Measurements from ENCODE around the gene NDUFA5. TPM values are rescaled to one million over a fixed set of nuclear protein-coding genes. Genes with fewer than 3 reads are reported as not detected.

Gene NDUFA5
- total RNA-seq, 1 donor from 2014 or later = 40.5 TPM

DNA sequence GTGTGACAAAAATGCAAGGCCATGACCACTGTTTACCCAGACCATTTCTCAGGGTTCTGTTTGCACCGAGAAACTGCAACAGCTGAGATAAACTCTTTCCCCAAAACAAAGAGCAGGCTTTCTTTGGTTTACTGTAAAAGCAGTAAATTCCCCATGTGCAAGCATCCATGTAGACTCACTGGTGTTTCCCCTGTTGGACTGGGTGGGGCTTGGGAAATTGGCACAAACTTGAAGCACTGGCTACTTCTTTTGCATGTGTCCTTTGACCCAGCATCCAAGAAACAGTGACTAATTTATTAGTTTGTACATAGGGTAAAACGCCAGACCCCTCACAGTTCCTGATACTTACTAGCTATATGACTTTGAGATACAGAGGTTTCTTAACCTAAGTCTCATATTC, 35.6 kb downstream of the NDUFA5 start:
- DNase-seq (ENCODE audit: low read depth in 2 of 2) = no peak

DNA sequence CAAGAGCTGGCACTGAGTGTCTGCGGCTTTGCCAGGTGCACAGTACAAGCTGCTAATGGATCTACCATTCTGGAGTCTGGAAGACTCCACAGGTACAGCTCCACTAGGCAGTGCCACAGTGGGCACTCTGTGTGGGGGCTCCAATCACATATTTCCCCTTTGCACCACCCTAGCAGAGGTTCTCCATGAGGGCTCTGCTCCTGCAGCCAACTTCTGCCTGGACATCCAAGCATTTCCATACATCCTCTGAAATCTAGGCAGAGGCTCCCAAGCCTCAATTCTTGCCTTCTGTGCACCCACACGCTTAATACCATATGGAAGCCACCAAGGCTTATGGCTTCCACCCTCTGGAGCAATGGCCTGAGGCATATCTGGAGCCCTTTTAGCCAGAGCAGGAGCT, 52.4 kb downstream of the NDUFA5 start:
- DNase-seq (ENCODE audit: low read depth in 2 of 2) = no peak

DNA sequence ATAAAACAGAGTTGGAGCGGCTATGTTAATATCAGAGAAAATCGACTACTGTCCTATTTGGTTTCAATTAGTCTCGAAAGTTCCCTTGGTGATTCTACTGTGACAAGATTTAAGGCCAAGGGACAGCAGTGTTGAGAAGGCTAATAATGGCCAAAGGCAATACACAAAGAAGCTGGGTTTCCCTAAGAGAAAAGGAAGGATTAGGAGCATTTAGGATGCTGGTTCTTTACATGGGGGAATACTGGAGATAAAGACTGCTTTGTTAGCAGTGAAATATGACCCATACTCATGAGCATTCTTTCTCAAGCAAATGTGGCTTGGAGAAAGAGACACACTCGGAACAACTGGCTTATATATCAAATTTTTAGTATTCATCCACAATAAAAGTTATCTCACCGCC, 55.4 kb downstream of the NDUFA5 start:
- no peak for DNase-seq (ENCODE audit: low read depth in 2 of 2)

DNA sequence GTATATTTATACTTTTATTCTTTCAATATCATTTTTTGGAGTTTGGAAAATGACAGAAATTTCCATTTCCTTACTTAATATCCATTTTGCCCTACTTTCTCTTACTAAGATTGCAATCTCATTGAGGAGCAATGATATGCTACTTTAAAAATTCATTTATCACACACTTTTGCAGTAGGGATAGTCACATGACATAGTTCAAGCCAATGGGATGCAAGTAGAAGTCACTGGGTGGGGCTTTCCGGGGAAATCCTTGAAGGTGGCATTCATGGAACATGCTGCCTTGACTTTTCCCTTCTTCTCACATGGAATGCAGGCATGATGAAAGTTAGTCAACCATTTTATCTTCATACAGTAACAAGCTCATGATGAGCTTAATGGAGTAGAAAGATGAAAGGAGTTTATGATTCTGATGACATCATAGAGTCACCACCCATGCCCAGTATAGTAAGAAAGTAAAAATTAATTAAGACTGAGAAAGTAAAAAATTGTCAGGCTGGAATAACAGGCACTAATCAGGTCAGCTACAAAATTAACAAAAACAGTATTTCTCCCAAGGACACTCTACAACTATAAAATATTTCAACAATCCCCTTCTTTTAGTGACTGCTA, 56.6 kb downstream of the NDUFA5 start:
- no peak for DNase-seq (ENCODE audit: low read depth in 2 of 2)

DNA sequence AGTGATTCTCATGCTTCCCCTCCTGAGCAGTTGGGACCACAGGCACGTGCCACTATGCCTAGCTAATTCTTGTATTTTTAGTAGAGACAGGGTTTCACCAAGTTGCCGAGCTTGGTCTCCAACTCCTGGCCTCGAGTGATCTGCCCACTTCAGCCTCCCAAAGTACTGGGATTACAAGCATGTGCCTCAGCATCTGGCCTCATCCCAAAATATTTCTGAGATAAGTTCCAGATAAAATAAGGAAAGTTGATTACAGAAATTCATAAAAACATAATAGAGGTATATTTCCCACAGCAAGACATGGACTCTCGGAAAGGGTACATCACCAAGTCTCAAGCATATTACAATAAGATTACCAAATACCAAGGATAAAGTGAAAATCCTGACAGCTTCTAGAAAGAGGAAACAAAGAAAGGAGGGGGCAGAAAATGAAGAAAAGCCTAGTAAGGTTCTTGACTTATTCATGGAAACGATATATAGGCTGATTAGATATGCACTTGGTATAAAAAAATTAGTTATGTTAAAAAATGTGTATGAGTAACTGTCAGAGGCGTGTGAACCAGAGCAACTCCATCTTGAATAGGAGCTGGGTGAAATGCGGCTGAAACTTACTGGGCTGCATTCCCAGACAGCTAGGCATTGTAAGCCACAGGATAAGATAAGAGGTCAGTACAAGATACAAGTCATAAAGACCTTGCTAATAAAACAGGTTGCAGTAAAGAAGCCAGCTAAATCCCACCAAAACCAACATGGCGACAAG, 58.2 kb downstream of the NDUFA5 start:
- no peak for DNase-seq (ENCODE audit: low read depth in 2 of 2)

DNA sequence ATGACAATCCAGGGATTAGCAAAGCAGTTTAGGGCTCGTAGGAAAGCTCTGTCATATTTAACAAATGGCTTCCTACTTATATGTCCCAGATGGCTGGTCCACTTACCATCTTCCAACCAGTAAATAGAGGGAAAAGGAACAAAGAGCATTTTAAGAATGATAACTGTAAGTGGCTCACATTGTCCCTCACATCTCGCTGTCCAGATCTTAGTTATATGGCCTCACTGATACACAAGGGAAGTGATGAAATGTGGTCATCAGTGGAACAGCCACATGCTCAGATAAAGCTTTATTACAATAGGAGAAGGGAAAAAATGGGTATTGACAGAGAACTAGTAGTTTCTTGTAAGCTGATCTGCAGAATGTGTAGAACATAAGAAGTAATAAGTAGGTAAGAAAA, 59.0 kb downstream of the NDUFA5 start:
- no peak for DNase-seq (ENCODE audit: low read depth in 2 of 2)

DNA sequence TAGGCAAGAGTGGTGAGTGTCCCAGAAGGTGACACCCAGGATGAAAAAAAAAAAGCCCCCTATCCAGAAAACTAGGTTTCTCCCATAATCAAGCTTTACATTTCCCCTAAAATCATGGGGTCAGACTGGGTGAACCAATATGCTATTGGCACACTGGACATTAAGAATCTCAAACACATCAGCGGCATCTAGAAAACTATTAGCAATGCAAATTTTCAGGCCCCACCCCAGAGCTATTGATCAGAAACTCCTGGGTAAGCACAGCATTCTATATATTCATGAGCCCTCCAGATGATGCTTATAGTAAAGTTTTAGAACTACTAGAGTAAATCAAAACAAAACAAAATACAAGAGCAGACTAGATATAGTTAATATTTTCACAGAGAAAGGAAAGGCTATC, 59.6 kb downstream of the NDUFA5 start:
- no peak for DNase-seq (ENCODE audit: low read depth in 2 of 2)

DNA sequence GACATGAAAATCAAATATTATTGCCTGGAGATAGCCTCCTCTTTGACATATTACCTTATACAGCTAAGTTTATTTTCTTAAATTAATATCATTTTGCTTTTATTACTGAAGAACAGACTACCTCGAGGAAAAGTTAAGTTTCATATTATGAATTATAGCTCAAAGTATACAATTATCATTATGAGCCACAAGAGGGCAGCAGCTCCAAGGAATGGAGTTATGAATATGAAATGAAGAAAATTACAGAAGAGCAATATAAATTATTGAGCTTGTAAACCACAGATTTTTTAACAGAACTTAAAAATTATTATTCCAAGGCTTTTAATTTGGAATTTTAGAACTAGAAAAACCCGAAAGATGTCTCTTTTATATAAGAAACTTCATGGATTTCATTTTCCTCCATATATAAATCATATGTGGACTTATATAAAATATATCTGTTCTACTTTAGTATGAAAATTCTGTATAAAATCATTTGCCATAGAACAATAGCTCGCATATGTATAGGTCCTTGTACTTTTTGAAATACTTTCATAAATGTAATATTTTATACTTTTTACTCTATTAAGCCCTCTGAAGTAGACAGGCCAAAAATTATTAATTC, 63.3 kb downstream of the NDUFA5 start:
- DNase-seq (ENCODE audit: low read depth in 2 of 2) = peak; percentile 50 to 56

DNA sequence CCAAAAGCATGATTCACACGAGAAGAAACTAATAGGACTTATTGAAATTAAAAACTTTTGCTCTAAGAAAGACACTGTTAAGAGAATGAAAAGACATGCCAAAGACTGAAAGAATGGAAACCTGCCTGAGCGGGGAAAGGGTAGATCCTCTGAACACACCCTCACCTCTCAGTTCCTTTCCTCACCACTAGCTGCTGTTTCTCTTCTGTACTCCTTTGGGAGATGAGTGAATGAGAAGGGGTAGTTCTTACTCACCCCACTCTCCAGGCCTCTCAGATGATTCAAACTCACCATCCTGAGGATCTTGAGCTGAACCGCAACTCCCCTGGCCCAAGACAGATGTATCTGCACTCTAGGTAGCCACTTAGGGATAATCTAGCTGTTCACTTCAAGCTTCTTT, 65.1 kb downstream of the NDUFA5 start:
- no peak for DNase-seq (ENCODE audit: low read depth in 2 of 2)

Other genes with a start within 250 kb of the NDUFA5 start
- under 0.01 and 0.20 TPM in 2 replicates for gene IQUB, start 23.2 kb downstream of the NDUFA5 start, total RNA-seq
- gene ASB15, start 44.0 kb upstream of the NDUFA5 start, total RNA-seq = not detected in 2 replicates
- gene LMOD2, start 98.0 kb upstream of the NDUFA5 start, total RNA-seq = not detected in 2 replicates
- gene WASL, start 191.2 kb upstream of the NDUFA5 start, total RNA-seq = 8.5 and 10.1 TPM in 2 replicates

All from lung microvascular endothelial cell (primary cell).